GM18517 (cell line): Measurements from ENCODE around the gene PRSS37.

Experiments used
- ATAC-seq: cut with Tn5 transposase; IDR thresholded peaks from one replicate; pipeline ENCODE4 v1.9.1; 2021; ENCODE audit warnings: mild to moderate bottlenecking, moderate library complexity; ENCODE audit not compliant: unreplicated experiment

The PRSS37 gene

GRCh38 chr7:141788296-141788695, 53.0 kb downstream of the PRSS37 start:
- ATAC-seq, result no peak
